ENCODE results near the gene CIC. TPM values are rescaled to one million over a fixed set of nuclear protein-coding genes. Genes with fewer than 3 reads are reported as not detected.

CIC gene
- total and polyA plus RNA-seq, 9 of the 15 experiments (the other 6 are each of a cell fraction or from before 2014, with no cell fraction given): 0.07 to 44.7 (median 8.6) TPM

- TF ChIP-seq, protein P1, sequence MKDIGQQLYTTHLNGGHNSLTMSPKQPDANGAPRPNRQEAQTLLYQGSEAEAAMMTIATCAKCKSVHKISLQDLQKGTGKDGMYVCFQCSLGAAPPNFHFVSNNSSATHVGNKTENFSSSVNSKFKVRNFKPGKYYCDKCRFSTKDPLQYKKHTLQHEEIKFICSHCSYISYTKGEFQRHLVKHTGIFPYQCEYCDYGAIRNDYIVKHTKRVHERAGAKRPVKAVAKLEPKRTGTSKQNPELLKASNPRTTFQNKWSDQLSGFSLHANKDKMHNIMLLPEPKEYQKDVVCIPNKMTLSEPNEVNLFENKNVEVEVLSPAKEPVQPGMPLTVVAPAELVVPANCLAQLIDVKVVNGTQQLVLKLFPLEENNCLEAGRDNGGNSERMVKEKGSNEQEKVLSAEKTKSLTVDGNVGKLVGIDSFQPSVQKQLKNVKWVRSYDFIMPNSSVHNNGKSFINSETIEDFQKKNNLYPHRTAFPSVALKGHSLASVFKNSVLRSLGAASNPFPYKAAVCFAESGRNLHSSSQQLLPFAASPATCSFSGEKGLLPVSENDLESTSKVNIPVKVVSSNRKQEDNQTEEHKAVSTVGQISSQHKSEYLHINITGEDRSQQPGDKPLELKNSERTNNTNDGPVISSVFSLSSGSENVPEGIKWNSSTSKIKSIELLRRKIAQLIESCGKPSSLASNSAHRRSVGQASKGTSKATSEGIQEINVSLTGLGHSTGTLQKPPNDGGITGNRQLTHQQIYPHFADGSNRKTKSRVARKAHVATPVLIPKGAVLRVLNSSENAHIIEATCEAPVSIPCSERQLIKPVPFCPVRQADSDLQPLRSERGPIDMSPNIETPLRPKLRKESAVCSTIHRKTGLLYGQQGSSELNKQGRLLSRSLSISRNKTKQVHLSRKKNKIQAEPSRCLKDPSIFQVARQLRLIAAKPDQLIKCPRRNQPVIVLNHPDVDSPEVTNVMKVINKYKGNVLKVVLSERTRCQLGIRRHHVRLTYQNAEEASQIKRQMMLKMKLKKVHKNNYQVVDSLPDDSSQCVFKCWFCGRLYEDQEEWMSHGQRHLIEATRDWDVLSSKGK (CRISPR knock-in tag; IDR thresholded peaks at IDR 0.05): no peak
- TF ChIP-seq PTBP1 (IDR thresholded peaks at IDR 0.05; ENCODE audit: low read depth, low read length): no peak
- TF ChIP-seq SETDB1 (IDR thresholded peaks at IDR 0.05; ENCODE audit: low read length): no peak
- TF ChIP-seq ZBTB5 (IDR thresholded peaks at IDR 0.05): no peak
- peak; percentile 60 to 67; a peak in 2 of 4 replicates for TF ChIP-seq SIN3A (IDR thresholded peaks at IDR 0.05; ENCODE audit: borderline replicate concordance in 2 of 2, control insufficient read depth in 1 of 2, low read depth in 2 of 2, low read length in 2 of 2)
- no peak for TF ChIP-seq XRCC4 (IDR thresholded peaks at IDR 0.05; ENCODE audit: extremely low read depth, insufficient read depth, insufficient read length)
- no peak for TF ChIP-seq ZNF124 (CRISPR knock-in tag; IDR thresholded peaks at IDR 0.05)
- peak in 1 of 2 experiments; percentile 20; a peak in 1 of 4 replicates for TF ChIP-seq RCOR1 (IDR thresholded peaks at IDR 0.05; ENCODE audit: borderline replicate concordance in 1 of 2, low read depth in 2 of 2, low read length in 2 of 2)
- peak; percentile 60; the same call in 1 of the 2 replicates for TF ChIP-seq FOXP1 (CRISPR knock-in tag; IDR thresholded peaks at IDR 0.05)
- peak; percentile 35; the same call in 1 of the 2 replicates for TF ChIP-seq MTA3 (IDR thresholded peaks at IDR 0.05; ENCODE audit: borderline replicate concordance)
- TF ChIP-seq ZBTB43 (CRISPR knock-in tag; IDR thresholded peaks at IDR 0.05): no peak
- TF ChIP-seq TSC22D4 (tag; IDR thresholded peaks at IDR 0.05): no peak
- TF ChIP-seq ZBTB9 (CRISPR knock-in tag; IDR thresholded peaks at IDR 0.05): no peak
- peak; percentile 88 for TF ChIP-seq RFX1 (IDR thresholded peaks at IDR 0.05)
- 0 out of 2 replicates have a peak, but pooled peaks have one; percentile 47 for TF ChIP-seq SIN3B (IDR thresholded peaks at IDR 0.05; ENCODE audit: low read depth)
- TF ChIP-seq MCM5 (IDR thresholded peaks at IDR 0.05; ENCODE audit: low read depth): no peak
- no peak for TF ChIP-seq JUNB (CRISPR knock-in tag; conservative IDR thresholded peaks at IDR 0.05)
- no peak for TF ChIP-seq ZNF12 (CRISPR knock-in tag; IDR thresholded peaks at IDR 0.05)
- TF ChIP-seq ZNF584 (CRISPR knock-in tag; IDR thresholded peaks at IDR 0.05; ENCODE audit: low read depth): no peak
Observed at GRCh38 chr19:42254850-42255765, 13.9 kb upstream of the CIC start, which contains the start of gene ERF (continued).
